GM21786 (cell line): ENCODE results near the gene KLHL2.
A peak's percentile ranks its signal among the peaks of the same experiment; 100 is the strongest.
"Not testable (repeated sequence)": the region's sequence is repeated elsewhere in the genome, so short reads cannot be mapped to it uniquely, and the experiment has no call there.

Experiments
- ATAC-seq: cut with Tn5 transposase; IDR thresholded peaks from one replicate; pipeline ENCODE4 v1.9.1; 2021; ENCODE audit not compliant: unreplicated experiment

Gene KLHL2

DNA sequence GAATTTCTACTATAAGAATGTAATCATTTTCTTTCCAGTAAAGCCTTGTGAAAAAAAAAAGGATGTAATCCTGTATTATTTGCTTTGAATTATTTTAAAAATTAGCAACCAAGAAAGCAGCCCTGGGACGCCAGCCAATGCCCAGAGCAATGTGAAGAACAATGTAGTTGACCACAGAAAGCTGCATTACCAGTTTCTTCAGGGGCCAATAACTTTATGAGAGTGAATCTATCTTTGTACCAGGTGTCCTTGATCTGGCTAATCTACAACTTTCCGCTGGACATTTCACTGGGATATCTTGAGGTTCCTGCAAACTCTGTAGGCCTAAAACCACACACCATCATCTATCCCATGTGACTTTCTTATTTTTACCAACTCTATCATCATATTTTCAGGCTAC lies 7.6 kb upstream of the KLHL2 start:
- no peak for ATAC-seq

DNA sequence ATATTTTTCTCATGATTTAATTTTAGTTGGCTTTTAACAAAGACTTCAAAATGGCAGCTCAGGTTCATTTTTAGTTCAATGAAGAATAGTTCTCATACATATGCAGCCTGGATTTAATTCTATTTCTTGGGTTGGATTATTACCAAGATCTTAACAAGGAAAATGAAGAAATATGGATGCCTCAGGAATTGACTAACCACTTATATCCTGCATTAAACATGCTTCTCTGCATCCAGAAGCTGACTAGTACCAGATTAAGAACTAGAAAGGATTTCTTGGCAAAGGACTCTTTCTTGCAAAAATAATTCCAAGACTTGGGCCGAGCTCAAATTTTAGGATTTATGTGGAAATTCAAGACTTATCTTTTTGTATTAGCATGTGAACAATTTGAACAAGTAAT lies 5.6 kb upstream of the KLHL2 start:
- no peak for ATAC-seq

DNA sequence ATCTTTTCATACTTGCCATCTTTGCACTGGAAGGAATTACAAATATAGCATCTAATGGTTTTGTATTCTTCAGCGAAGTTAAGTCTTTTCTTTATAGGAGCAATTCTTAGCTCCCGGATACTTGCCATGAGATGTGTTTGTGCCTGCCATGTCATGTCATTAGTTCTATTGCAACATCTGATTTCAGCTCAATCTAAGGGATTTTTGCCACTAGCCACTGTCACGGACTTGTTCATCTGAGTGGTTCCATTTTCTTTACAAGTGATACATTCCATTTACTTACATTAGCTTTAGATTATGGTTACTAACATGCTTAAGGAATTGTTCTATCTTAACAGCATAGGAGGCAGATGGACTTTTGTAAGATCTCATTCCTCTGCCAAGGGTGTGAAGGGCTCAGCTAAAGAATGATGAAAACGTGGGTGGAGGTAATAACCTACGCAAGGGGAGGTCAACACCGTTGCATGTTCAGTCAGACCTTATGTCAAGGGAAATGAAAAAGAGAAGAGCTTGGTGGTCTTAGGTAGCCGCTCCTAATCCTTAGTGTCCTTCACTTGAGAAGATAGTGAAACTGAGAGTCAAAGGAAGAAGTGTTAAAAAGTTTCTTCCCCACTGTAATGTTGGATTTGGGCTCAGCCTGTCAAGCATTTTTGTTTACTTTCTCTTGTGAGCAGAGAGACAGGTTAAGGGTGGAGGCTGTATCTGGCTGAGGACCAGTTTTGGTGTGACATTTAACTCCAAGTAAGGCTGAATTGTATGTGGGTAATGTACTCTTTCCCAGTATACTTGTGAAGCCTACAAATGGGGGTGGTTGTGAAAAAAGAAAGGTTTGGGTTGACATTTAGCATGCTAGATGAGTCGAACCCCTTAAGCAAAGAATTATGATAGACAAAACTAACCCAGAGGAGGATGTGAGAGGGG lies 3.6 kb upstream of the KLHL2 start:
- ATAC-seq, result no peak

DNA sequence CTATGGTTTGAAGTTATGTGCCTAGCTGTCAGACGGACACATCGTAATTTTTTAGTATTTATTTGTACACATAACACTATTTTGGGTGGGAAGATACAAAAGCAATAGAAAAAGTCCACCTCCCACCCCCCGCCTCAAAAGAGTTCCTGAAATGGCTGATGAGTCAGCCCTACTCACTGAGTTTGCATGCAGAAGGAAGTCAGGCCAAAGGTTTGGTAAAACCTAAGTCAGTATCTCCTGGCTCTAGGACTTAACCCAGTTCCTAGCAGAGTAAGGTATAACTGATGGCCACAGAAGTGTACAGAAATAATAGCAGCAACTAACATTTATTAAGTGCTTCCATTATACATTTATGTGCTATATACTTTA lies 2.9 kb upstream of the KLHL2 start:
- ATAC-seq, result no peak

DNA sequence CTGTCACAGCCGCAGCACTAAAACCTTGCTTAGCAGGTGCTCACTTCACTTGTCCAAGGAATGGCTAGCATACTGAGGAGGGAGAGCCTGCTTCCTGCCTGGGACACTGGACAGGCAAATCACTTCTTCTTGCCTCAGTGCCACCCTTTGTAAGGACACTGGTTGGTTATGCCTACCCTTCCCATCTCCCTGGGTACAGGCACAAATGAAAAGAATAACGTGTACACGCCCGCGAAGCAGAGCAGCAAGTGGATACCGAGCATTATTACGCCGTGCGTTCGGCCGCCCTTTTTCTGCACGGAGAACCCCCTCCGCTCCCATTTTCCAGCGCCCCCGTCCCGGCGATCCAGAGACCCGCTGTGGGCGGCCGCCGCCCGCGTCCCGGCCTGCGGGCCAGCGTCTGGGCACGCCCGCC lies 338 bp upstream of the KLHL2 start:
- peak; percentile 19 for ATAC-seq

DNA sequence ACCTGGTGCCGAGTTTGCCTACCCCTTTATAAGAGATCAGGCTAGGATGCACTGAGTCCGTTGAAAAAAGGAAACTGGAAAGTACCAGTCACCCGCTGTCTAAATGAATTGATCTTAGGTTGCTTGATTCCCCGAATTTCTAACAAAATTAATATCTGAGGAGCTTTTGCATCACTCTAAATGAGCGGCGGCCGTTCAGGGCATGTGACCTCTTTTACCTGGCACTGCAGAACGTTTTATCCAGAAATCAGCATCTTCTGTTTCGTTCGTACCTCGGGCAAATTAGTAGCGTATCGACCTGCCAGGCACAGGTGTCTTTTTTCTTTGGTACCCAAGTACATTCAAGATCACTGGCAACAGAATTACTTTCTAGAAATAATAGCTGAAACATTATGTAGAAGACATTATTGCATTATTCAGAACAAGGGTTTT lies 876 bp downstream of the KLHL2 start:
- no peak for ATAC-seq

DNA sequence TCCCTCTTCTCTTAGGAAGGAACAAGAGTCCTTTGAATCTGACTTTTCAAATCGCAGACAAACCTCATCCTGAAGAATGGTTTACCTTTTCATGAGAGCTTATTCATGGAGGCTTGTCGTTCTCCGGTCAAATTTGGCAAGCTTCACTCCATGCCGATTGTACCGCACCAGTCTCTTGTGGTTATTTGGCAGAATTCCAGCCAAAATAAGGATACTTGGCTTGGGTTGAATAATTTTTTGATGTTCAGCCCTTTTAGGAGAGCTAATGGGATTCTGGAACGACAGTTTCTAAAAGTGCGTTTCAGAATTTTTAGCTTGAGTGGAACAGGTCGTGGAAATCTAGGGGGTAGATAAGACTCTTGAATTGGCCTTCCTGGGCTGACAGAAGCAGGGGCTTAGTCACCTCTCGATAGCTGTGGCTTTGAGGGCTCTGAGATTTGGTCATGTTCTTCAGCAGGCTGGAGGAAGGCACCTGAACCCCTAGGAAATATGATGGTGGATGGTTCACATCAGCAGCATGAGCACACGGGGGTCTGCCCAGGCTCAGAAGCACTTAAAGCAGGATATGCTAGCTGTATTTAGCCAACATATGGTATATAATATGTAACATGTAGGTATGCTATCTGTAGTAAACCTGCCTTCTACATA lies 1.5 kb downstream of the KLHL2 start:
- no peak for ATAC-seq

DNA sequence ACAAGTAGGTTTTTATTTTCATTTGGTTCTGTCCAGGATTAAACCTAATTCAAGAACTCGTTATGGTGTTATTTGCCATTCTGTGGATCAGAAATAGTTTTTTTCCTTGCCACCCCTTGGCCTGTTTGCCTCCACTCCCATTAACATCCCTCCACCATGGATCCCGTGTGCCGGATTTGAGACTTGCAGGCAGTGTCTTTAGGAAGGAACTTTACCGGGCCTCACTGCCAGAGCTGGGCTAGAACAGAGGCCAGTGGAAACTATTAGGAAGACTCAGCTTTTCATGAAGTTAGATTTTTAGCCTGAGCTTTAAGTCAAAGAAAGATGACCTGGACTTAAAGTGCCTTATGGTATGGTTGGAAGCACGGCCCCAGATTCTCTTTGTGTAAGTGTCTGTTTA lies 2.4 kb downstream of the KLHL2 start:
- ATAC-seq, result no peak

DNA sequence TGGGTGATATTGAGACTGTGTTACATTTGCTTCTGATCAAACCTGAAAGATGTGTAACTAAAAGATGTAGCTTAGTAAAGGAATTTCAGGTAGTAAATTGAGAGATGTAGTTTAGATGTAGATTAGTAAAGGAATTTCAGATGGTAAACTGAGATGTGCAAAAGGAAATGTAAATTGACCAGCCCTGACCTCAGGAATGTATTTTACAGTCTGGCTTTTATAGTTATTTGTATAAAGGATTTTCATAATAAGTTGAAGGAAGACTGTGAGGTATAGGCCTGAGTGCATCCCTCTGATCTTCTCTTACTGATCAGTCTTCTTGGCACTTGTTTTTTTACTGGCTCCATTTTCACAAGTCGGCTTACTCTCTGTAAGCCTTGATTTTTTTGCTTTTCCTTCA lies 3.2 kb downstream of the KLHL2 start:
- ATAC-seq, result no peak

DNA sequence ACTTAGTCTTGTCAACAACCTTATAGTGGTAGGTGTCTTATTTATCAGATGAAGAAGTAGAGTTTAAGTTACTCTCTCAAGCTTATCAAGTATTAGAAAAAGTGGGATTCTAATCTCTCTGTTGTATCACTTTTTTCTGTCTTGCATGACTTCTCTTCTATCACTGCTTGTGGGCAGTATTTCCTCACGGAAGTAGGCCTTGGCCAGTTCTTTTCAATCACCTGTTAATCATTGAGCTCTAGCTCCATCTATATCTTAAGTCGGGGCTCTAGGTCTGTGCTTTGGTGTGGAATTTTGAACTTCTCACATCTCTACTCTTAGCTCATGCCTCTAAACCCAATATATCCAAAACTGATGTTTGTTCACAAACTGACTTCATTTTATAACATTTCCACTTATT lies 5.3 kb downstream of the KLHL2 start:
- ATAC-seq, result not testable (repeated sequence)

DNA sequence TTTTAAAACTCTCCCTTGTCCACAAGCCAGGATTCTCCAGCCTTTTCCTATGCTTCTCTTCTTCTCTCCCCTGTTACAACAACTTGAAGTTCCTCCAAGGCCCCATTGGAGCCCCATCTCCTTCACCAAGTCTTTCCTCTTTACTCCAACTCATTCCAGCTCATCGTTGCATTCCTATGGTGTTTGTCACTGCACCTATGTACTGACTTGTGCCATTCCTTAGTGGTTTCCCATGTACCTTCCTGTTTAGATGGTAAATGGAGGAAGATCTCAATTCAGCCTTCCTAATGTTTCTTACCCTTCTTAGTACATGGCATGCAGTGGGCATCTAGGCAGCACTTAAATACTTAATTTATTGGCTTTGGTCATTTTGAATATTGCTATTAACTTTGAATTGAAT lies 6.0 kb downstream of the KLHL2 start:
- not testable (repeated sequence) for ATAC-seq

DNA sequence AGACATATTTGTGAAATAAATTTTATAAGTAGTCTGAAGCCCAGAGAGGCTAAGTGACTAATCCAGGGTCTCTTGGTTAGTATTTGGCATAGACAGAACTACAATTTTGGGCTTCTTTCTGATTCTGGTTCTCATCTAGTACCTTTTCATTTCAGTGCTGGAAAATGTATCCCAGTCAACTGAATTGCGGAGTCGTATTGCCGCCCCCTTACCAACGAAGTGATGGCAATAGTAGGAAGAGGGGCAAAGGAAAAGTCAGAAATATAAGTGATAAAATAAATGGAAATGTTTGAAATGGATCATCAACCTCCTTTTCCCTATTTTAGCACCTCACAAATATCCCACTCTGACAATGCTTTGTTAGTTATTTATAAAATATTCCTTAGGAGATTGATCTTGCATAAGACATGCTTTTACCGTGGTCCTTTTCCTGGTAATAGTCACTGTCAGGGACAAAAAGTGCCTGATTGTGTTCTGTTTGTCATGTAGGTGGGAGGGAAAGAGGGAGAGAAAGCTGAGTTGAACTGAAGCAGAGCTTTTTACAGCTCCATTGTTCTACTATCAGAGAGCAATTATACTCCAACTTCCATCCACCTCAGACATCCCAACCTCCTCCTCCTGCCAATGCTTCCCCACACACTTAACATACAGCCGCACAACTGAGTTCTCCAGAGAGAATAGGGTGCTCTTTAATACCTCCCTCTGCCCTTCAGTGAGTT lies 6.8 kb downstream of the KLHL2 start:
- not testable (repeated sequence) for ATAC-seq

DNA sequence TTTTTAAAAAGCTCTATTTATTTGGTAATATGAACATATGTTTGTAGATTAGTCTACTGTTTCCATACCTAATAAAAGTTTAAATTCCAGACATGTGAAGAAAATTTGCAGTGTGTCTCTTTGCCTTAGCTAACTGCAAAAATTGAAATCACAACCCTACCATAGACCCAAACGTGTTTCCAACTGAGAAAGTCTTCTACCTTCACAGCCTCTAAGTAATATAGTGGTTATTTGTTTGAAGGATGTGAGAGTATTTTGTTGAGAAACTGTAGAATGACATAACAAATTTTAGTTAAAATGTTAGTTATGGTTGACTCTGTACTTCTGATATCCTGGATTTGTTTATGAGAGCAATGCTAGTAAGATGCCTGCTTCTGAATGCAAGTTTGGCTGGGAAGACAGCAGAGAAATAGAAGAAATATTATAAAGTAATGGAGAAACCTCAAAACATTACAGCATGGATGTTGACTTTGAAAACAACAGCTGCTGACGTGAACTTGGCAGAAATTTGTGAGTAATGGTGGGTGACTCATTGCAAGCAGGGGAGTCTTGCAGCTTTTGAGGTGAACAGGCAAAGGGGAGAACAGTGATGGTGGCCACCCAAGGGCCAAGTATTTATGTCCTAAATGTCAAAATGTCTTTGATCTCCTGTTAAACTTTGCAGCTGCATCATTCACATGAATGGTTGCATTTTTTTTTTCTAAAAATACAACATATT lies 7.8 kb downstream of the KLHL2 start:
- peak; percentile 60 for ATAC-seq

DNA sequence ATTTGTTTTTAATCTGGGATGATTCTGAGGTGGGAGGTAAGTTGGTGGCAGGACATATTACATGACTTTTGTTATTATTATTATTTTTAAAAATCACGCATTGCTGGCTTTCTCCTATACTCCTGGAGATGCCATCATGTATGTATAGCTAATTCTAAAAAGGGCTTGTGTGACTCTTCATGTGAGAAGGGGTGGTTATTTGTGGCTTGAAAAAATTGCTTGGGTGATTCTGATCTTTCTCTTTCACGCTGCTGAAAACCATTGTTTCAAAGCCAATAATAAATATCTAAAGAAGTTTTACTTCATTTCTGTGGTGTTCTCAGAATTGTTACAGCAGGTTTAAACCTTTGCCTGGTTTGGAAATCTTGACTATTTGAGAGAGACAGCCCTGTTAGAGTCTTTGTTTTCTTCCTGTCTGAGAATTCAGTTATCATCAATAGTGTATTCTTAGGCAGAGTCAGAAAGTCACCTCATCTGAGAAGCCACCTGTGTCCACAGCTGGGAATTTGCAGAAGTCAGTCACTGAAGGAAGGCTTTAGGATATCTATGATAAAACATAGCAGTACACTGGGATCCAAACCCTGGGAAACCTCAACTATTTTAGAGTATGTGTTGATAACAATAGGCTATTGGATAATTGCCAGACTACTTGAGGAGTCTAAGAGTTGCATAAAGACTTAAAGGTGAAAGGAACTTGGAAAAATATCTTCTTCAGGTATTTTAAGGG lies 8.6 kb downstream of the KLHL2 start:
- peak; percentile 68 for ATAC-seq

DNA sequence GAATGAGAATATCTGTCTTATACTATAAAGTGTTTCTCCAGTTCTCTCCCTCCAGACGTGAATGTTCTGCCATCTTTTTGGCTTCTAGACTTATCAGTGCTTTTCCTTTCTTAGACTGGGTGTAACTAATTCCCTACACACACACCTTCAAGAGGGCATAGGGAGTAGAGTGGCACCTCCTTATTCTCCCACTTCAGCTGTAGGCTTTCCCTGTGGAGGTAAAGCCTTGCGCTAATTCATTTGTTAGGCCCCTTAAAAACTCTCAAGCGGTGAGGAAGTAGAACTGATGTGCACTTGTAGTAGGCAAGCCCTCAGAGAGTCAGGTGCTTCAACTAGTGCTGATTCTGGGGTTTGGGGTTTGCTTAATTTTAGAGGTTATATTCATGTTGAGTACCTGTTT lies 10.0 kb downstream of the KLHL2 start:
- no peak for ATAC-seq

DNA sequence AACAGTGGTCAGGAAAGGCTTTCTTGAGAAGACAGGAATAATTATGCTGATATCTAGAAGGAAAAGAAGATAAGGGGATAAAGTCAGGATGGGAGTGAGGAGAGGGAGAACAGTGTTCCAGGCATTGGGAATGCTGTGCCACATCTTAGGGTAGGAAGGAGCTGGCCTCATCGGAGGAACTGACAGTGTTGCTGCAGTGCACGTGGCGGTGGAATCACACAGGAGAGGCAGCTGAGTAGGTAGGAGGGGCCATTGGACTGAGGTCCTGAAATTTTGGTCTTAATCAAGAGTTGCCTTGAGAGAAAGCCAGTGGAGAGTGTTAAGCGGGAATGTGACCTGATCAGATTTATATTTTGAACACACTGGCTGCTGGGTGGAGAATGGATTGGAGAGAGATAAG lies 13.9 kb downstream of the KLHL2 start:
- ATAC-seq, result not testable (repeated sequence)

DNA sequence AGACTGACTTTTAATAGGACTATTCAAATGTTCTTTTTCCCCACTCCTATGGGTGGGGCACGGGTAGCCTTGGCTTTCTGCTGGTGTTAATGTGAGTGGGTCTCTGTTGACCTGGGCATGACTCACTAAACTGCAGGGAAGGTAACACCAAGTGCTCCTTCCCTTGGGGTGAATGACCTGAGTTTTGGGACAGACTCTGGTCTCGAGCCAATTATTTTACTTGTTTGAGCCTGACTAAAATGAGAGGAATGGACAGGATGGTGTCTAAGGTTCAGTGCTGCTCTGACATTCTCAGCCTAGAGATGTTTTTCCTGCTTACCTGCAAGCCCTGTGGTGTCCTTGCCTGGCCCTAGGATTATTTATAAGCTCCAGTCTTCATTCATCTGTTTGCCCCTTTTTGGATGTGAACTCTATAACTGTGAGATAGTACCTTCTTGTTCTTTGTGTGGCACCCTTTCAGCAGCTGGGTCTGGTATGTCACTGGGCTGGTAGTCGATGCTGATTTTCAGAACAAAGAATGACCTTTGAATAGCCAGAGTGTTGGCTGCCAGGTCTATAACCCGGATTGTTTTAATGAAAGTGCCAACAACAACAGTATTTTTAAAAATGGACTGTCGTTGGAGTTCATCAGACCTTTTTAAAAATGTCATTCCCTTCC lies 14.8 kb downstream of the KLHL2 start:
- ATAC-seq, result not testable (repeated sequence)

DNA sequence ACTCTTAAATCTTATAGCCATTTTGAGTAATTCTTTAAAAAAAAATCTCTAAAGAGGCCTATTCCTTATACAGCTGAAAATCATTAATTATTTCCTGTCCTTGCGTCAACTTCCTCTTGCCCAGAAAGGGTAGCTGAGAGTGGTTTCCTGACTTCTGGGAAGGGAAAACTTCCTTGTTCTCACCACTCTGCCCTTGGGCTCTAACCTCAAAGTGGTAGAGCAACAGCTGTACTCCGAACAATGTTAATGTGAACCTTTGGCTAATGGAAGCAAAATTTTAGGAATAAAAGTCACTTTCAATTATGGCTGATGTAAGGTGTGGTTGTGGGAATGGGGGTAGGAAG lies 15.3 kb downstream of the KLHL2 start:
- ATAC-seq, result no peak

DNA sequence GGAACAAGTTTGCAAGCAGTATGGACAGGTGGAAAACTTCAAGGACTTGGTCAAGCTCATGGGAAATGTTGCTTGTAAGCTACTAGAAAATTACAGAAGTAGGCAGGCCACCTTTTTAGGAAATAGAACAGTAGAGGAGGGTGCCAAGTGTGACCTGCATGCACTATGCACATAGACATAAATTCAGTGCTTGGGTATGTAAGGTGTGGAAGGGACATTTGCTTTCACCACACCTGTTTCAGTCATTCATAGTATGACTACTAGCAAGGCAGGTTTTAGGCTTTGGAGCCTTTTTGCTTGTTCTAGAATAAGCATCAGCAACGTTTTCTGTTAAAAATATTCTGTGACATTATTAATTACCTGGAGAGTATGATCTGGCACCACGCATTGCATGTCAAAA lies 20.0 kb downstream of the KLHL2 start:
- ATAC-seq, result not testable (repeated sequence)
